ENCODE data around the gene HSPA12B. TPM values are rescaled to one million over a fixed set of nuclear protein-coding genes. Genes with fewer than 3 reads are reported as not detected.

HSPA12B gene
- total and polyA plus RNA-seq, 9 of the 15 experiments (the other 6 are each of a cell fraction or from before 2014, with no cell fraction given), result 0.03 to 0.07 TPM; not detected in 7

DNA sequence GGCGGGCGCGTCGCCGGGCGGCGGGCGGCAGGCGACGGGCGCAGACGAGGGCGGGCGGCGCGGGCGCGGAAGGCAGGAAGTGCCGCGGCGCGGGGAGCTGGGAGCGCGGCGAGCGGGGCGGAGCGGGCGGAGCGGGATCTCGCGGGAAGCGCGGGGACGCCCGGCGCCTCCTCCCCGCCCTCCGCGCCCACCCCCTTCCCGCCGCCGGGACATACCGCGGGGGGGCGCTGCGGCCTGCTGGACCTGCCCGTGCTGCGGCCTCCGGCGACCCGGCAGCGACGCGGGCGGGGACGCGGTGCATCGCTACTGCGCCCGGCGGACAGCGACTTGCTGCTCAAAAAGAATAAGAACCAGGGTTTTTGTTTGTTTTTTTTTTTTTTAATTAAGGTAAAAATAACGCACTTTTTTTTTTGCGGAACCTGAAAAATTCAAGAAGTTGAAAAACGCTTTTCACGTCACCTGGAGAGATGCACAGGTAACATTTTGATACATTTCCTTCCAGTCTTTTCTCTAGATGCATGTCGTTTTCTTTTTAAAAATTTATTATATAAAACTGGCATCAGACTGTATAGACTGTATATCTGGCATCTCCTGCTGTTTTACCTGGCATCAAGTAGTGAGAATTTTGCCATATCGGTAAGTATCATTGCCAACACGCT lies 54.3 kb downstream of the HSPA12B start, which contains the start of gene CENPB (continued):
- TF ChIP-seq PURB (CRISPR knock-in tag; IDR thresholded peaks at IDR 0.05; ENCODE audit: low read depth) (no peak), ZC3H8 (IDR thresholded peaks at IDR 0.05) (no peak), PTBP1 (IDR thresholded peaks at IDR 0.05; ENCODE audit: low read depth, low read length) (no peak), ARID1B (IDR thresholded peaks at IDR 0.05) (no peak), MXI1 (IDR thresholded peaks at IDR 0.05; ENCODE audit: low read depth, low read length) (no peak), HEY1 (CRISPR knock-in tag; IDR thresholded peaks at IDR 0.05; ENCODE audit: borderline replicate concordance) (no peak), ZNF282 (CRISPR knock-in tag; IDR thresholded peaks at IDR 0.05) (no peak), PKNOX1 (IDR thresholded peaks at IDR 0.05) (no peak), MCM3 (IDR thresholded peaks at IDR 0.05) (no peak), LCOR (CRISPR knock-in tag; IDR thresholded peaks at IDR 0.05) (no peak), DNMT1 (IDR thresholded peaks at IDR 0.05) (no peak), NR2F6 (CRISPR knock-in tag; IDR thresholded peaks at IDR 0.05) (no peak), ZEB2 (IDR thresholded peaks at IDR 0.05) (no peak), ZNF354B (CRISPR knock-in tag; IDR thresholded peaks at IDR 0.05) (no peak), NONO (IDR thresholded peaks at IDR 0.05; ENCODE audit: low read depth in 2 of 2, low read length in 1 of 2) (no peak), BRD9 (IDR thresholded peaks at IDR 0.05; ENCODE audit: low read depth, partially characterized antibody) (no peak), SRF (CRISPR knock-in tag; IDR thresholded peaks at IDR 0.05) (no peak), TBP (optimal IDR thresholded peaks at IDR 0.05; ENCODE audit: low read depth, low read length) (no peak), BCOR (IDR thresholded peaks at IDR 0.05) (no peak), KDM1A (IDR thresholded peaks at IDR 0.05) (no peak)
- TF ChIP-seq, protein P1, sequence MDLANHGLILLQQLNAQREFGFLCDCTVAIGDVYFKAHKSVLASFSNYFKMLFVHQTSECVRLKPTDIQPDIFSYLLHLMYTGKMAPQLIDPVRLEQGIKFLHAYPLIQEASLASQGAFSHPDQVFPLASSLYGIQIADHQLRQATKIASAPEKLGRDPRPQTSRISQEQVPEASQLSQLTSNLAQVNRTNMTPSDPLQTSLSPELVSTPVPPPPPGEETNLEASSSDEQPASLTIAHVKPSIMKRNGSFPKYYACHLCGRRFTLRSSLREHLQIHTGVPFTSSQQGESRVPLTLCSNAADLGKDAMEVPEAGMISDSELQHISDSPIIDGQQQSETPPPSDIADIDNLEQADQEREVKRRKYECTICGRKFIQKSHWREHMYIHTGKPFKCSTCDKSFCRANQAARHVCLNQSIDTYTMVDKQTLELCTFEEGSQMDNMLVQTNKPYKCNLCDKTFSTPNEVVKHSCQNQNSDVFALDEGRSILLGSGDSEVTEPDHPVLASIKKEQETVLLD (IDR thresholded peaks at IDR 0.05), result no peak
- TF ChIP-seq, protein P2, sequence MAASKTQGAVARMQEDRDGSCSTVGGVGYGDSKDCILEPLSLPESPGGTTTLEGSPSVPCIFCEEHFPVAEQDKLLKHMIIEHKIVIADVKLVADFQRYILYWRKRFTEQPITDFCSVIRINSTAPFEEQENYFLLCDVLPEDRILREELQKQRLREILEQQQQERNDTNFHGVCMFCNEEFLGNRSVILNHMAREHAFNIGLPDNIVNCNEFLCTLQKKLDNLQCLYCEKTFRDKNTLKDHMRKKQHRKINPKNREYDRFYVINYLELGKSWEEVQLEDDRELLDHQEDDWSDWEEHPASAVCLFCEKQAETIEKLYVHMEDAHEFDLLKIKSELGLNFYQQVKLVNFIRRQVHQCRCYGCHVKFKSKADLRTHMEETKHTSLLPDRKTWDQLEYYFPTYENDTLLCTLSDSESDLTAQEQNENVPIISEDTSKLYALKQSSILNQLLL (CRISPR knock-in tag; IDR thresholded peaks at IDR 0.05; ENCODE audit: borderline replicate concordance), result no peak
- TF ChIP-seq, protein P3, sequence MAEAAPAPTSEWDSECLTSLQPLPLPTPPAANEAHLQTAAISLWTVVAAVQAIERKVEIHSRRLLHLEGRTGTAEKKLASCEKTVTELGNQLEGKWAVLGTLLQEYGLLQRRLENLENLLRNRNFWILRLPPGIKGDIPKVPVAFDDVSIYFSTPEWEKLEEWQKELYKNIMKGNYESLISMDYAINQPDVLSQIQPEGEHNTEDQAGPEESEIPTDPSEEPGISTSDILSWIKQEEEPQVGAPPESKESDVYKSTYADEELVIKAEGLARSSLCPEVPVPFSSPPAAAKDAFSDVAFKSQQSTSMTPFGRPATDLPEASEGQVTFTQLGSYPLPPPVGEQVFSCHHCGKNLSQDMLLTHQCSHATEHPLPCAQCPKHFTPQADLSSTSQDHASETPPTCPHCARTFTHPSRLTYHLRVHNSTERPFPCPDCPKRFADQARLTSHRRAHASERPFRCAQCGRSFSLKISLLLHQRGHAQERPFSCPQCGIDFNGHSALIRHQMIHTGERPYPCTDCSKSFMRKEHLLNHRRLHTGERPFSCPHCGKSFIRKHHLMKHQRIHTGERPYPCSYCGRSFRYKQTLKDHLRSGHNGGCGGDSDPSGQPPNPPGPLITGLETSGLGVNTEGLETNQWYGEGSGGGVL (CRISPR knock-in tag; IDR thresholded peaks at IDR 0.05), result no peak
- TF ChIP-seq, protein P4, sequence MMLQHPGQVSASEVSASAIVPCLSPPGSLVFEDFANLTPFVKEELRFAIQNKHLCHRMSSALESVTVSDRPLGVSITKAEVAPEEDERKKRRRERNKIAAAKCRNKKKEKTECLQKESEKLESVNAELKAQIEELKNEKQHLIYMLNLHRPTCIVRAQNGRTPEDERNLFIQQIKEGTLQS (IDR thresholded peaks at IDR 0.05), result no peak
- TF ChIP-seq, protein P4 (CRISPR knock-in tag; conservative IDR thresholded peaks at IDR 0.05), result no peak

All from K562 (cell line).